ENCODE measurements around the gene NFYC. TPM values are rescaled to one million over a fixed set of nuclear protein-coding genes. Genes with fewer than 3 reads are reported as not detected.

The NFYC gene
- total RNA-seq, 1 donor from 2014 or later = 38.0 TPM

DNA sequence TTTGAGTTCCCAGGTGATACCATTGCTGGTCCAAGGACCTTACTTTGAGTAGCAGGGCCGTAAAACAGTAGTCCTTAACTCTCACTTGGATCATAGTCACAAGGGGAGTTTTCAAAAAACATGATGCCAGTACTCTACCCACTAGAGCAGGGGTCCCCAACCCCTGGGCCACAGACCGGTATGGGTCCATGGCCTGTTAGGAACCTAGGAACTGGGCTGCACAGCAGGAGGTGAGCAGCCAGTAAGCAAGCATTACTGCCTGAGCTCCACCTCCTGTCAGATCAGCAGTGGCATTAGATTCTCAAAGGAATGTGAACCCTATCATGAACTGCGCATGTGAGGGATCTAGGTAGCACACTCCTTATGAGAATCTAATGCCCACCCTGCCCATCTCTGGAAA is 52.4 kb downstream of the NFYC start:
- no peak overlapping the region for H2AFZ ChIP-seq (replicated peaks)
- no peak overlapping the region for H3K27ac Mint-ChIP-seq
- H3K9ac ChIP-seq = no peak overlapping the region
- H3K27me3 Mint-ChIP-seq (ENCODE audit: insufficient read depth, low read depth) = no peaks in the 10 kb centered on the region
- no peaks in the 10 kb centered on the region for H3F3A ChIP-seq (ENCODE audit: low read depth)
- TF ChIP-seq, protein P1, sequence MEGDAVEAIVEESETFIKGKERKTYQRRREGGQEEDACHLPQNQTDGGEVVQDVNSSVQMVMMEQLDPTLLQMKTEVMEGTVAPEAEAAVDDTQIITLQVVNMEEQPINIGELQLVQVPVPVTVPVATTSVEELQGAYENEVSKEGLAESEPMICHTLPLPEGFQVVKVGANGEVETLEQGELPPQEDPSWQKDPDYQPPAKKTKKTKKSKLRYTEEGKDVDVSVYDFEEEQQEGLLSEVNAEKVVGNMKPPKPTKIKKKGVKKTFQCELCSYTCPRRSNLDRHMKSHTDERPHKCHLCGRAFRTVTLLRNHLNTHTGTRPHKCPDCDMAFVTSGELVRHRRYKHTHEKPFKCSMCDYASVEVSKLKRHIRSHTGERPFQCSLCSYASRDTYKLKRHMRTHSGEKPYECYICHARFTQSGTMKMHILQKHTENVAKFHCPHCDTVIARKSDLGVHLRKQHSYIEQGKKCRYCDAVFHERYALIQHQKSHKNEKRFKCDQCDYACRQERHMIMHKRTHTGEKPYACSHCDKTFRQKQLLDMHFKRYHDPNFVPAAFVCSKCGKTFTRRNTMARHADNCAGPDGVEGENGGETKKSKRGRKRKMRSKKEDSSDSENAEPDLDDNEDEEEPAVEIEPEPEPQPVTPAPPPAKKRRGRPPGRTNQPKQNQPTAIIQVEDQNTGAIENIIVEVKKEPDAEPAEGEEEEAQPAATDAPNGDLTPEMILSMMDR (IDR thresholded peaks at IDR 0.05) = no peak
- no peak for TF ChIP-seq EZH2phosphoT487 (IDR thresholded peaks at IDR 0.05)
- no peak for TF ChIP-seq EZH2 (IDR thresholded peaks at IDR 0.05)
- H3K4me2 ChIP-seq = no peak overlapping the region
- peaks cover 51% of the 10 kb centered on the region for H4K20me1 ChIP-seq (ENCODE audit: low read depth)
- no peaks in the 10 kb centered on the region for H3K9me3 ChIP-seq (ENCODE audit: low read depth)
- H3K4me3 ChIP-seq = no peak overlapping the region
- no peak for DNase-seq (ENCODE audit: low spot score)
- no peaks in the 10 kb centered on the region for H3K27me3 ChIP-seq
- H3K4me1 Mint-ChIP-seq = peaks cover 9% of the 10 kb centered on the region
- peaks cover 63% of the 10 kb centered on the region for H3K79me2 ChIP-seq (ENCODE audit: low read depth)
- no peak overlapping the region for H3K4me3 Mint-ChIP-seq
- peaks cover 54% of the 10 kb centered on the region for H3K36me3 Mint-ChIP-seq
- no peak overlapping the region for H3K27ac ChIP-seq
- no peaks in the 10 kb centered on the region for H3K9me3 Mint-ChIP-seq
- H3K36me3 ChIP-seq = peaks cover 6% of the 10 kb centered on the region
- no peaks in the 10 kb centered on the region for H3K4me1 ChIP-seq

GRCh38 chr1:40745176-40745575 is 53.7 kb downstream of the NFYC start:
- peaks cover 7% of the 10 kb centered on the region for H3K36me3 ChIP-seq

DNA sequence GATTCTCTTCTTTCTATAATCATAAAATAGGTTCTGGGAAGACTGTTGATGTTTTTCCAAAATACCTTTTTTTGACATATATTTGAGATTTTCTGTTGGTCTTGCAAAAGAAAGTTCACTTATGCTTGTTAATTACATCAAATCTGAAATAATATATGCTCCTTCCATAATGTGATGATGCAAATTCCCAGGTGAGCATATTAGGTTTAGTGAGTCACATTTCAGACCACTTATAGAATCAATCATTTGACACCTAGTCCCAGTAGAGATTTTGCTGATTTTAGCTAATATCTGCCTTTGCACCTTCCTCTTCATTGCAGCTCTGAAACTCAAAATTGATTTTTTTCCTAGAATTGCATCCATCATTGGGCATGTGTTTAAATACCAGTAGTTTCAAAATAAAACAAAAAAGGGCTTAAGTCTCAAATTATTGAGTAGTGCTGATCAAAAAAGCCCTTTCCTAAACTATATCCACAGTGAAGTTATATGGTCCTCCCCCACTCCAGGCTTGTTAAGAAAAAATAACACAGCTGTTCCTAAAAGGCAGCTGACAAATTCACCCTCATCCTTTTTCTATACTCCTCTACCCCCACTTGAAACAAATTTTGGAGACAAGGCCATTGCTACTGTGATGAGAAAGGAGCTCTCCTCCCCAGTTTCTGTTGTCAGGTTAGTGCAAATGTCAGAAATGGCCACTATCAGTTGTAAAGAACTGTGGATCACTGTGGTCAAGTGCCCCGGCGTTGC is 55.0 kb downstream of the NFYC start:
- Histone ChIP-seq H2AFZ (replicated peaks) (no peak overlapping the region), H3K27me3 (no peaks in the 10 kb centered on the region), H3K79me2 (ENCODE audit: low read depth) (peaks cover 53% of the 10 kb centered on the region), H3K4me2 (no peak overlapping the region), H3K27ac (no peak overlapping the region), H3K36me3 (peaks cover 7% of the 10 kb centered on the region), H3K4me3 (no peak overlapping the region), H4K20me1 (ENCODE audit: low read depth) (peaks cover 48% of the 10 kb centered on the region), H3F3A (ENCODE audit: low read depth) (no peaks in the 10 kb centered on the region), H3K9me3 (ENCODE audit: low read depth) (no peaks in the 10 kb centered on the region), H3K4me1 (no peaks in the 10 kb centered on the region), H3K9ac (no peak overlapping the region)
- H3K9me3 Mint-ChIP-seq = no peaks in the 10 kb centered on the region
- DNase-seq (ENCODE audit: low spot score) = no peak
- H3K27me3 Mint-ChIP-seq (ENCODE audit: insufficient read depth, low read depth) = no peaks in the 10 kb centered on the region
- peaks cover 9% of the 10 kb centered on the region for H3K4me1 Mint-ChIP-seq
- H3K4me3 Mint-ChIP-seq = no peak overlapping the region
- peaks cover 45% of the 10 kb centered on the region for H3K36me3 Mint-ChIP-seq
- TF ChIP-seq EZH2phosphoT487 (IDR thresholded peaks at IDR 0.05) (no peak), EZH2 (IDR thresholded peaks at IDR 0.05) (no peak)
- no peak overlapping the region for H3K27ac Mint-ChIP-seq

More at GRCh38 chr1:40745176-40745575, 53.7 kb downstream of the NFYC start:
- H3K4me1 Mint-ChIP-seq = peaks cover 9% of the 10 kb centered on the region
- H3K79me2 ChIP-seq (ENCODE audit: low read depth) = peaks cover 58% of the 10 kb centered on the region
- H3K4me3 Mint-ChIP-seq = no peak overlapping the region
- no peaks in the 10 kb centered on the region for H3K9me3 Mint-ChIP-seq
- no peak overlapping the region for H3K27ac Mint-ChIP-seq
- H3K9ac ChIP-seq = no peak overlapping the region
- no peak overlapping the region for H2AFZ ChIP-seq (replicated peaks)
- H3K27me3 Mint-ChIP-seq (ENCODE audit: insufficient read depth, low read depth) = no peaks in the 10 kb centered on the region
- H3K4me2 ChIP-seq = no peak overlapping the region
- peaks cover 51% of the 10 kb centered on the region for H4K20me1 ChIP-seq (ENCODE audit: low read depth)
- H3F3A ChIP-seq (ENCODE audit: low read depth) = no peaks in the 10 kb centered on the region
- TF ChIP-seq, protein P1 (IDR thresholded peaks at IDR 0.05) = no peak
- TF ChIP-seq EZH2 (IDR thresholded peaks at IDR 0.05) = no peak
- TF ChIP-seq EZH2phosphoT487 (IDR thresholded peaks at IDR 0.05) = no peak
- no peak overlapping the region for H3K27ac ChIP-seq
- H3K4me3 ChIP-seq = no peak overlapping the region
- no peaks in the 10 kb centered on the region for H3K4me1 ChIP-seq
- H3K9me3 ChIP-seq (ENCODE audit: low read depth) = no peaks in the 10 kb centered on the region
- H3K36me3 Mint-ChIP-seq = peaks cover 48% of the 10 kb centered on the region
- no peaks in the 10 kb centered on the region for H3K27me3 ChIP-seq
- DNase-seq (ENCODE audit: low spot score) = no peak
